ENCODE measurements around the gene TLR7.

Gene TLR7

GRCh38 chrX:12890467-12890866 lies 23.6 kb downstream of the TLR7 start:
- no peaks in the 10 kb centered on the region for H3K4me1 ChIP-seq (ENCODE audit: insufficient read depth, low read length, poor library complexity, severe bottlenecking)
- H3K4me2 ChIP-seq (ENCODE audit: low read depth, low read length, poor library complexity, severe bottlenecking) = no peak overlapping the region
- TF ChIP-seq EZH2phosphoT487 (IDR thresholded peaks at IDR 0.05; ENCODE audit: borderline replicate concordance) (no peak), CTCF (conservative IDR thresholded peaks at IDR 0.05; ENCODE audit: low read length) (no peak)
- no peak overlapping the region for H3K4me3 ChIP-seq (ENCODE audit: low read length, poor library complexity, severe bottlenecking)
- no peaks in the 10 kb centered on the region for H3K27me3 ChIP-seq (ENCODE audit: insufficient read depth, low read length, poor library complexity, severe bottlenecking)
- no peaks in the 10 kb centered on the region for H3K9me2 ChIP-seq (replicated peaks; ENCODE audit: low read depth, low read length)
- H3F3A ChIP-seq (ENCODE audit: low read depth) = no peaks in the 10 kb centered on the region
- H4K20me1 ChIP-seq (ENCODE audit: insufficient read depth, low read length, poor library complexity, severe bottlenecking) = no peaks in the 10 kb centered on the region
- H3K36me3 ChIP-seq (ENCODE audit: insufficient read depth, low read length) = no peaks in the 10 kb centered on the region
- H3K9me3 ChIP-seq (ENCODE audit: insufficient read depth, low read depth, low read length) = no peaks in the 10 kb centered on the region
- no peaks in the 10 kb centered on the region for H3K79me2 ChIP-seq (ENCODE audit: insufficient read depth, low read length)
- no peak overlapping the region for H3K9ac ChIP-seq (ENCODE audit: low read depth, low read length, poor library complexity, severe bottlenecking)
- no peak overlapping the region for H2AFZ ChIP-seq (ENCODE audit: low read length)

DNA sequence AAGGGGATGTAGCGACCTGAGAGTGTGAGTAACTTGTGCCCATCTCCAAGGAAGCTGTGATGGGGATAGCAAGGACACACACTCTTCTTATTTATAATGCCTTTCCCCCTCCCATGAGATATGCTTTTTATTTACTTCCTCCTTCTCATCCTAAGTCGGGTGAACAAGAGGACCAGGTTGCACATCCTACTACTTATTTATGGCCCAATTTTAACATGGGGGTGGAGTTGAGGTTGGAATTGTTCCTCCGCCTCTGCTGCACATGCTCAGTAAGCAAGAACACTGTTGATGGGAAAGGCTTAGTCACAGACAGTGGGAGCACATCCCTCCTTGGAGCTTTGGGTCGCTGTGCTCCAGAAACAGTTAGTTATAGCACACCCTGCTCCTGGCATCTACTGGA lies 24.3 kb downstream of the TLR7 start:
- Histone ChIP-seq H4K20me1 (ENCODE audit: insufficient read depth, low read length, poor library complexity, severe bottlenecking) (no peaks in the 10 kb centered on the region), H3K9me3 (ENCODE audit: insufficient read depth, low read depth, low read length) (no peaks in the 10 kb centered on the region), H3K27me3 (ENCODE audit: insufficient read depth, low read length, poor library complexity, severe bottlenecking) (no peaks in the 10 kb centered on the region), H3K4me2 (ENCODE audit: low read depth, low read length, poor library complexity, severe bottlenecking) (no peak overlapping the region), H3K4me3 (ENCODE audit: low read length, poor library complexity, severe bottlenecking) (no peak overlapping the region), H3K36me3 (ENCODE audit: insufficient read depth, low read length) (no peaks in the 10 kb centered on the region), H3K9me2 (replicated peaks; ENCODE audit: low read depth, low read length) (no peaks in the 10 kb centered on the region), H3K9ac (ENCODE audit: low read depth, low read length, poor library complexity, severe bottlenecking) (no peak overlapping the region), H3K79me2 (ENCODE audit: insufficient read depth, low read length) (no peaks in the 10 kb centered on the region), H2AFZ (ENCODE audit: low read length) (no peak overlapping the region), H3K4me1 (ENCODE audit: insufficient read depth, low read length, poor library complexity, severe bottlenecking) (no peaks in the 10 kb centered on the region), H3F3A (ENCODE audit: low read depth) (no peaks in the 10 kb centered on the region)
- TF ChIP-seq CTCF (conservative IDR thresholded peaks at IDR 0.05; ENCODE audit: low read length) (no peak), EZH2phosphoT487 (IDR thresholded peaks at IDR 0.05; ENCODE audit: borderline replicate concordance) (no peak)

- Histone ChIP-seq H3K79me2 (ENCODE audit: insufficient read depth, low read length) (no peaks in the 10 kb centered on the region), H3K9ac (ENCODE audit: low read depth, low read length, poor library complexity, severe bottlenecking) (no peak overlapping the region), H3K36me3 (ENCODE audit: insufficient read depth, low read length) (no peaks in the 10 kb centered on the region), H4K20me1 (ENCODE audit: insufficient read depth, low read length, poor library complexity, severe bottlenecking) (no peaks in the 10 kb centered on the region), H3K4me2 (ENCODE audit: low read depth, low read length, poor library complexity, severe bottlenecking) (no peak overlapping the region), H3K27me3 (ENCODE audit: insufficient read depth, low read length, poor library complexity, severe bottlenecking) (no peaks in the 10 kb centered on the region), H3F3A (ENCODE audit: low read depth) (no peaks in the 10 kb centered on the region), H3K4me1 (ENCODE audit: insufficient read depth, low read length, poor library complexity, severe bottlenecking) (no peaks in the 10 kb centered on the region), H2AFZ (ENCODE audit: low read length) (no peak overlapping the region), H3K4me3 (ENCODE audit: low read length, poor library complexity, severe bottlenecking) (no peak overlapping the region), H3K9me2 (replicated peaks; ENCODE audit: low read depth, low read length) (no peaks in the 10 kb centered on the region), H3K9me3 (ENCODE audit: insufficient read depth, low read depth, low read length) (no peaks in the 10 kb centered on the region)
- TF ChIP-seq CTCF (conservative IDR thresholded peaks at IDR 0.05; ENCODE audit: low read length) (no peak), EZH2phosphoT487 (IDR thresholded peaks at IDR 0.05; ENCODE audit: borderline replicate concordance) (no peak)
Measured at GRCh38 chrX:12891915-12892506, 25.1 kb downstream of the TLR7 start.

Measured in Loucy (cell line).